GM19238 (cell line): ENCODE measurements around the gene EPHB1.
A peak's percentile ranks its signal among the peaks of the same experiment; 100 is the strongest.

Experiments used
- DNase-seq: peaks from one replicate; pipeline ENCODE4 v3.0.0; 2011; ENCODE audit warnings: low spot score; ENCODE audit not compliant: insufficient read length

The EPHB1 gene

GRCh38 chr3:134846911-134847317, 51.9 kb downstream of the EPHB1 start:
- DNase-seq: no peak

- DNase-seq: no peak
Observed at GRCh38 chr3:134847349-134847748, 52.3 kb downstream of the EPHB1 start.

GRCh38 chr3:134849561-134849960, 54.5 kb downstream of the EPHB1 start:
- DNase-seq: no peak

GRCh38 chr3:134850761-134851160, 55.7 kb downstream of the EPHB1 start:
- DNase-seq: no peak

GRCh38 chr3:134852132-134852531, 57.1 kb downstream of the EPHB1 start:
- DNase-seq: no peak

GRCh38 chr3:134852893-134853351, 57.9 kb downstream of the EPHB1 start:
- peak; percentile 73 for DNase-seq

- no peak for DNase-seq
Observed at GRCh38 chr3:134854254-134854653, 59.2 kb downstream of the EPHB1 start.

GRCh38 chr3:134857356-134857755, 62.3 kb downstream of the EPHB1 start:
- DNase-seq: no peak

GRCh38 chr3:134857776-134858362, 62.8 kb downstream of the EPHB1 start:
- no peak for DNase-seq

- no peak for DNase-seq
Observed at GRCh38 chr3:134858441-134859035, 63.5 kb downstream of the EPHB1 start.

- no peak for DNase-seq
Observed at GRCh38 chr3:134859341-134859740, 64.3 kb downstream of the EPHB1 start.

GRCh38 chr3:134860141-134860540, 65.1 kb downstream of the EPHB1 start:
- DNase-seq: no peak

- DNase-seq: no peak
Observed at GRCh38 chr3:134863915-134864314, 68.9 kb downstream of the EPHB1 start.

- DNase-seq: no peak
Observed at GRCh38 chr3:134864636-134865035, 69.6 kb downstream of the EPHB1 start.

- DNase-seq: no peak
Observed at GRCh38 chr3:134867277-134867676, 72.2 kb downstream of the EPHB1 start.

GRCh38 chr3:134869153-134869726, 74.2 kb downstream of the EPHB1 start:
- DNase-seq: no peak

- no peak for DNase-seq
Observed at GRCh38 chr3:134871818-134872217, 76.8 kb downstream of the EPHB1 start.

- DNase-seq: no peak
Observed at GRCh38 chr3:134872440-134873388, 77.7 kb downstream of the EPHB1 start.

GRCh38 chr3:134873789-134874188, 78.7 kb downstream of the EPHB1 start:
- no peak for DNase-seq

GRCh38 chr3:134874737-134875413, 79.8 kb downstream of the EPHB1 start:
- no peak for DNase-seq

GRCh38 chr3:134876836-134877235, 81.8 kb downstream of the EPHB1 start:
- no peak for DNase-seq
